ENCODE data around the gene TPRG1L. TPM values are rescaled to one million over a fixed set of nuclear protein-coding genes. Genes with fewer than 3 reads are reported as not detected.
A peak's percentile ranks its signal among the peaks of the same experiment; 100 is the strongest.

The TPRG1L gene
- total RNA-seq, 6 experiments from 2014 or later = 51.8 to 63.5 (median 58.0) TPM

DNA sequence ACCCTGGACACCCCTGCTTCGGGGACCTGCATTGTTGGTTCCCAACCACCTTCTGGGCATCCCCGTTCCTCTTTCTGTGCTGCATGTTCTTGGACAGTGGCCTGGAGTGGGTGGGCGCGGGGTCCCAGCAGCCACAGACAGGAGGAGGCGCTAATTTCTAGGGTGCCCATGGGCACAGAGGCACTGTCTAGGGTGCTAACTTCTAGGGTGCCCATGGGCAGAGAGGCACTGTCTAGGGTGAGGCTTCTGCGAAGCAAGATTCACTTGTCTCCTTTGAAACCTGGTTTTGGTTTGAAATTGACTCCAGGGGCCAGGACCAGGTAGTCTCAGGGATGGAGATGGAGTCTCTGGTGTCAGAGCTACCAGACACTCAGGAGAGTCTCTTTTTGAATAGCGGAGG, 12.7 kb upstream of the TPRG1L start:
- H3K27ac Mint-ChIP-seq = no peak overlapping the region
- H3K36me3 Mint-ChIP-seq (ENCODE audit: low read depth) = no peaks in the 10 kb centered on the region
- TF ChIP-seq CTCF (IDR thresholded peaks at IDR 0.05) = no peak
- no peaks in the 10 kb centered on the region for H3K9me3 Mint-ChIP-seq
- DNase-seq = no peak
- peaks cover 23% of the 10 kb centered on the region for H3K27me3 Mint-ChIP-seq (ENCODE audit: insufficient read depth)
- no peak overlapping the region for H3K4me3 Mint-ChIP-seq
- H3K4me1 Mint-ChIP-seq (ENCODE audit: low read depth) = peaks cover 12% of the 10 kb centered on the region

DNA sequence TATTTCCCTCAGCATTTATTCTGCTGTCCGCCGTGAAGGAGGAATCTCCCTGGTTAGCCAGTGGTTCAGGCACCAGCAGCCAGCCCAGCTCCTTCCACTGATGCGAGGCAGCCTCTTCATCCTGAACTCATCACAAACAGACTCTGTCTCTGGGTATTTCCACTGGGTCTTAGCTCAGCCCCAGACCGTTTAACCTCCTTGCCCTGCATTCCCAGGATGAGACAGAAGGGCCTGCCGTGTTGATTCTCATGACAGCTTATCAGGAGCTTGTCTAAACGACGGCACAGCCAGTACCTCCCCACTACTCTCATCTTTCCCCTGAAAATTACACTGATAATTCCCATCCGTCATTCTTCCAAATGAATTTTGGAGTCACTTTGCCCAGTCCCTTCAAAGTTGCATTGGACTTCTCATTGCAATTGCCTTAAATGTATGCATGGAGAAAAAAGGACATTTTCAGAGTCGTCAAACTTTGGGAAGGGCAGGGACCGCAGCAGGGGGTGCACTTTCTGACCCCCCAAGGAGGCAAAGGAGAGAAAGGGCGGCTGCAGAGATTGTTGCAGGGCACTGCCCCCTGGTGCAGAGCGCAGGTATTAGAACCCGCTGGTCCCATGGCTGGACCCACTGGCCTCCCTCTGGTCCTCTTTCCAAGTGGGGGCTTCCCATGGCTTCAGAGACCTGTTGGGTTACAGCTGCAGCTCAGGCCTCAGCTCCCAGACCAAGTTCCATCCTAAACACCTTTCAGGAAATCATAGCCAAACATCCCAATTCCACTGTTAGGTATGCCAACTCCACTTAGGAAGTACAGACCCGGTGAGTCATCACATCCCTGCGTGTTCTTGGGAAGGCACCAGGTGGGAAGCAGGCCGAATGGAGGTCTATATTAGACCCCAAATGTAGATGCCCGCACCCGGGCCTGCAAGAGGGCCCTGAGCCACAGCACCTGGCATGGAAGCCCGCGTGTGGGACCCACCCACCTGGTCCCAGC, 9.8 kb upstream of the TPRG1L start:
- no peak for DNase-seq
- no peak overlapping the region for H3K4me3 Mint-ChIP-seq
- peak; percentile 85 for TF ChIP-seq CTCF (IDR thresholded peaks at IDR 0.05)
- H3K27me3 Mint-ChIP-seq (ENCODE audit: insufficient read depth) = peaks cover 17% of the 10 kb centered on the region
- no peaks in the 10 kb centered on the region for H3K36me3 Mint-ChIP-seq (ENCODE audit: low read depth)
- H3K9me3 Mint-ChIP-seq = no peaks in the 10 kb centered on the region
- H3K4me1 Mint-ChIP-seq (ENCODE audit: low read depth) = peaks cover 20% of the 10 kb centered on the region
- no peak overlapping the region for H3K27ac Mint-ChIP-seq

DNA sequence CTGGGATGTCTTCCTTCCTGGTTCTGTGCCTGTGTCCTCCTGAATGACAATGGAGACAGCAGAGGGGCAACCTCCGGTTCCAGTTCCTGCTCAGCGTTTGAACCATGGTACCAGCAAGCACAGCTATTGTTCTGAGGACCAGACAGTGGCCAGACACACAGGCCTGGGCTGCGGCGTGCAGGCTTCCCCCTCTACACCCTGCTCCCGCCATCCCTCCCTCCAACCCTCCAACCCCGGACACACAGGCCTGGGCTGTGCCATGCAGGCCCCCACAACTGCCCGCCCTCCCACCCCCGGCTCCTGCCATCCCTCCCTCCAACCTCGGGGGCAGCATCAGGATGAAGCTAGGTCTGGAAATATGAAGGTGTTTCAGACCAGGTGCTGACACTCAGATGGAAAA, 8.0 kb upstream of the TPRG1L start:
- no peak overlapping the region for H3K4me3 Mint-ChIP-seq
- H3K4me1 Mint-ChIP-seq (ENCODE audit: low read depth) = peaks cover 20% of the 10 kb centered on the region
- no peak overlapping the region for H3K27ac Mint-ChIP-seq

GRCh38 chr1:3617806-3618345, 6.9 kb upstream of the TPRG1L start:
- Mint-ChIP-seq H3K27me3 (ENCODE audit: insufficient read depth) (peaks cover 9% of the 10 kb centered on the region), H3K36me3 (ENCODE audit: low read depth) (no peaks in the 10 kb centered on the region), H3K4me1 (ENCODE audit: low read depth) (peaks cover 27% of the 10 kb centered on the region), H3K27ac (no peak overlapping the region), H3K4me3 (no peak overlapping the region), H3K9me3 (no peaks in the 10 kb centered on the region)
- no peak for DNase-seq
- no peak for TF ChIP-seq CTCF (IDR thresholded peaks at IDR 0.05)

More for the DNA sequence above, 8.0 kb upstream of the TPRG1L start:
- peaks cover 15% of the 10 kb centered on the region for H3K27me3 Mint-ChIP-seq (ENCODE audit: insufficient read depth)
- no peak for DNase-seq
- no peaks in the 10 kb centered on the region for H3K9me3 Mint-ChIP-seq
- no peak for TF ChIP-seq CTCF (IDR thresholded peaks at IDR 0.05)
- H3K36me3 Mint-ChIP-seq (ENCODE audit: low read depth) = no peaks in the 10 kb centered on the region

DNA sequence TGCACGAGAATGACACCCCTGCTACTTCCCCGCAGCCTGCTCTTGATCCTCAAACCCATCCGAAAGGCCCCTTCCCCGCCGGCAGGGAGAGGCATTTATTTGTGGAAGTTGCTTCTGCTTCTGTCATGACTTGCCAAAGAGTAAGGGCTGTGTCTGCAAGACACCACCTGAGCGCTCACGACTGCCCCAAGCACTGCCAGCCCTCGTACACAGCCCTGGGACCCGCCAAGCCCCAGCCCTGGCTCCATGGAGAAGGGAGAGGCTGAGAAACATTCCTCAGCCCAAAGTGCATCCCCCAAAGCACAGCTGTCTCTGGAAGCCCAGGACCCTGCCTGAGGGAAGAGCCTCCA, 6.3 kb upstream of the TPRG1L start:
- DNase-seq = no peak
- Mint-ChIP-seq H3K4me3 (no peak overlapping the region), H3K9me3 (no peaks in the 10 kb centered on the region), H3K27me3 (ENCODE audit: insufficient read depth) (peaks cover 9% of the 10 kb centered on the region), H3K36me3 (ENCODE audit: low read depth) (no peaks in the 10 kb centered on the region), H3K4me1 (ENCODE audit: low read depth) (peaks cover 28% of the 10 kb centered on the region), H3K27ac (no peak overlapping the region)
- no peak for TF ChIP-seq CTCF (IDR thresholded peaks at IDR 0.05)
